ENCODE results near the gene TMEM98.
"Not testable (repeated sequence)": the region's sequence is repeated elsewhere in the genome, so short reads cannot be mapped to it uniquely, and the experiment has no call there.

Gene TMEM98, protein sequence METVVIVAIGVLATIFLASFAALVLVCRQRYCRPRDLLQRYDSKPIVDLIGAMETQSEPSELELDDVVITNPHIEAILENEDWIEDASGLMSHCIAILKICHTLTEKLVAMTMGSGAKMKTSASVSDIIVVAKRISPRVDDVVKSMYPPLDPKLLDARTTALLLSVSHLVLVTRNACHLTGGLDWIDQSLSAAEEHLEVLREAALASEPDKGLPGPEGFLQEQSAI

GRCh38 chr17:32927724-32928585 lies at the start of gene TMEM98:
Gene TMEM98, plus strand, starts transcription at chr17:32928153. Its CDS starts 3,376 bp downstream, at chr17:32931529.
- ATAC-seq: peak; percentile 32

DNA sequence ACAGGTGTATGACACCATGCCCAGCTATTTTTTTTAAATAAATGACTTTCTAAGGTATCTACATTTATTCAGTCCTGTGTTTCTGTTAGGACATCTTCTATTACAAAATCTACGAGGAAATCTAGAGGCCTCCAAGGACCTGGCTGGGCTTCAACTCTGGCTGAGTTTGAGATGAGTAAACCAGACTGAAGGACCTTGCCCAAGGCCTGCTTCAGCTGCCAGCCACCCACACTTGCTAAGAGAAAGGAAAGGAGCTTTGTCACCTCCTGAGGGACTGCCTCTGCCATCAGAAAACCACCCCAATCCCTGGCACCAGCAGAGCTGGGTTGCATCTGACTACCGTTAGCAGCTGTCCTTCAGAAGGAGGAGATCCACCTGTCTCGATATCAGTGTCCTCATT lies 49.7 kb upstream of the TMEM98 start:
- DNase-seq (no peak), ATAC-seq (no peak)

More at GRCh38 chr17:32927724-32928585, at the start of gene TMEM98:
- peak; percentile 17 for DNase-seq

DNA sequence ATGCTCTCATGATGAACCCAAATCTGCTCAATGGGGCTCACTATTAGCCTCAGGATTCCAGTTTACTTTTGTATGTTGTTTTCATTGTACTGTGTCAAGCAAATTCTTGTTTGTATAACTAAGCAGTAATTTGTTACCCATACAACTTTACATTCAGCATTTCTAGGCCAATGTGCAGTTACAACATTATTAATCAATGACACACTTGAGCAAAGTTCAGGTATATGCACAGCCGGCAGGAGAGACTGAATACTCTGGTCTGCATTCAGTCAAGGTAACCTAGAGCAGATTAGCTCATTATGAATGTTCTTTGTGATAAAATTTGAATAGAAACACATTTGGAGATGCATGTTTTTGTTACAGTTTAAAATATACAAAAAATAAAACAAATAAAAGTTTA lies 48.8 kb upstream of the TMEM98 start:
- DNase-seq (no peak), ATAC-seq (no peak)

GRCh38 chr17:32880671-32881453 lies 47.1 kb upstream of the TMEM98 start:
- no peak for DNase-seq

GRCh38 chr17:32882029-32882428 lies 45.9 kb upstream of the TMEM98 start:
- ATAC-seq (no peak), DNase-seq (no peak)

More at GRCh38 chr17:32880671-32881453, 47.1 kb upstream of the TMEM98 start:
- no peak for ATAC-seq

DNA sequence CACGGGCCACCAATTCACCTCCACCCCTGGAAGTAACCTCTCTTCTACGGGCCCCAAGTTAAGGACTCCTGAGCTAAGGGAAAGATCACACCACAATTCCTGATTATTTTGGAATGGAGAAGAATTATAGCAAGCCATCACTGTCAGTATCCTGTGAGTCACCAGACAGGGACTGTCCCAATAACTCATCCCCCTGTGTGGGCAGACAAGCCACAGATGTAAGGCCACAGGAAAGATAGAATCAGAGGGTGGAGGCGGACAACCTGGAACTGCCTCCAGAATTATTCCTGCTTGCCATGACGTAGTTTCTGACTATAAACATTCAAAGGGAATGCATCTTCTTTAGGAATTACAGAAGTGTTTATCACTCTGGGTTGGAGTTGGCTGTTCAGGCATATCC lies 45.2 kb upstream of the TMEM98 start:
- ATAC-seq (peak; percentile 90), DNase-seq (peak; percentile 52)

DNA sequence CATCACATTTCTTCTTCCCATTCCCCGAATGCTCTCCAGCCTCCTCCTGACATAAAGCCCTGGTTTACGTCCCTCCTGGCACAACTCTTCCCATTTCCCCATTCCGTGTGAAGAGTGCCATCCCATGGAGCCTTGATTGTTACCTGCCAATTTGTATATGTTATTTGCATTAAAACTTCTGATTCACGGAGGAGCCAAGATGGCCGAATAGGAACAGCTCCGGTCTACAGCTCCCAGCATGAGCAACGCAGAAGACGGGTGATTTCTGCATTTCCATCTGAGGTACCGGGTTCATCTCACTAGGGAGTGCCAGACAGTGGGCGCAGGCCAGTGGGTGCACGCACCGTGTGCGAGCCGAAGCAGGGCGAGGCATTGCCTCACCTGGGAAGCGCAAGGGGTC lies 41.0 kb upstream of the TMEM98 start:
- not testable (repeated sequence) for DNase-seq, ATAC-seq

DNA sequence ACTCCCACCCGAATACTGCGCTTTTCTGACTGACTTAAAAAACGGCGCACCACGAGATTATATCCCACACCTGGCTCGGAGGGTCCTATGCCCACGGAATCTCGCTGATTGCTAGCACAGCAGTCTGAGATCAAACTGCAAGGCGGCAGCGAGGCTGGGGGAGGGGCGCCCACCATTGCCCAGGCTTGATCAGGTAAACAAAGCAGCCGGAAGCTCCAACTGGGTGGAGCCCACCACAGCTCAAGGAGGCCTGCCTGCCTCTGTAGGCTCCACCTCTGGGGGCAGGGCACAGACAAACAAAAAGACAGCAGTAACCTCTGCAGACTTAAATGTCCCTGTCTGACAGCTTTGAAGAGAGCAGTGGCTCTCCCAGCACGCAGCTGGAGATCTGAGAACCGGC lies 40.5 kb upstream of the TMEM98 start:
- not testable (repeated sequence) for ATAC-seq, DNase-seq

DNA sequence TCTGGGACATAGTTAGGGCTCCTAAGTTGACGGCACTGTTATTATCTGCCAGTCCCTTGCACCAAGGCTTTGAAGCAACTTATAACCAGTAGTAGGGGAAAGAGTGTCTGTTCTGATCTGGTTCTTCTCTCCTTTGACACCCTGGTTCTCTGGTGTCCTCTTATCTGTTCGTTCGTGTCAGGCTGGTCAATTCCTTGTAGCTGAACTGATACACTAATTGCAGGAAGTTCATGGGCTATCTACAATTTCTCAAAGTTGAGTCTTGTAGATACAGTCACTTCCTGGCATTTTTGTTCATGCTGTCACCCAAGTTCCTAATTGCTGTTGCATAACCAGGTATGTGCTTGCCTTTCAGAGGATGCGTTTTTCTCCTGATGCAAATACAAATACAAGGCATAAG lies 33.7 kb upstream of the TMEM98 start:
- no peak for ATAC-seq

GRCh38 chr17:32896647-32897258 lies 31.2 kb upstream of the TMEM98 start:
- ATAC-seq: no peak
- no peak for DNase-seq

More for the DNA sequence above, 33.7 kb upstream of the TMEM98 start:
- DNase-seq: no peak

DNA sequence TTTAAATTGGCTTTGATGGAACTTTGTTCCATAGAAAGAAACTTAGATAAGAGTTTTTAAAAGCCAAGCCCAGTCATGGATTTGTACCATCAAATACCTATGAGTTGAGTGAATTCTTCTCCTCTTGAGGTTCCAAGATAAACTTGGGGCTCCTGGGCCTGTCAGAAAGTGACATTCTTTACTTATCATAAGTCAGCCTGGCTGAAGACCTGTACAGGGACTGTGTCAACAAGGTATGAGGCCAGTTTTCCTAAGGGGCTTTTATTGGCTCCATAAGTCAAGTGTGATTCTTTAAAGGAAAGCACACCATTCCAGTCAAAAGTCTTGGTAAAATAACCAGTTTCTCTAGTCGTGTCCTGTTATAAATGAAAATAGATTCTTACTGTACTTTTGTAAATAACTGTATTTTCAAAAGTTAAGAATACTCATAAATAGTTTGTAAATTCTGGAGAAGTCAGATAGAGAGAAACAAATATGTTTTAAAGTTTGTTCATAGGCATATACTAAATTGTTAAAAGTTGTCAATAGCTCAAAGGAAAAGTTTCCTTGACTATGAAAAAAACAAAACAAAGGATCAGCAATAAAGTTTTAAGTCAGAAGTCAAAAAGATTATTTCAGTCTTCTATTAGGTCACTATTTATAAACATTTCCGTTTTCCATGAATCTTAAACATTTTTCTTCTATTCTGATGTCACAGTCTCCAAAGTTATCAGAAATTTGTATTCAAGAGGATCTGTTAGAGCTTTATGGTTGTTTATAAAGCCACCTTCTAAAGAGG lies 28.5 kb upstream of the TMEM98 start:
- DNase-seq (no peak), ATAC-seq (no peak)

GRCh38 chr17:32901743-32902142 lies 26.2 kb upstream of the TMEM98 start:
- DNase-seq (no peak), ATAC-seq (no peak)

GRCh38 chr17:32903774-32904673 lies 23.9 kb upstream of the TMEM98 start:
- ATAC-seq: peak; percentile 95
- DNase-seq: peak; percentile 40

GRCh38 chr17:32904891-32905290 lies 23.1 kb upstream of the TMEM98 start:
- ATAC-seq (no peak), DNase-seq (no peak)

- DNase-seq (no peak), ATAC-seq (no peak)
These were observed 20.4 kb upstream of the TMEM98 start for GRCh38 chr17:32907583-32907982.

DNA sequence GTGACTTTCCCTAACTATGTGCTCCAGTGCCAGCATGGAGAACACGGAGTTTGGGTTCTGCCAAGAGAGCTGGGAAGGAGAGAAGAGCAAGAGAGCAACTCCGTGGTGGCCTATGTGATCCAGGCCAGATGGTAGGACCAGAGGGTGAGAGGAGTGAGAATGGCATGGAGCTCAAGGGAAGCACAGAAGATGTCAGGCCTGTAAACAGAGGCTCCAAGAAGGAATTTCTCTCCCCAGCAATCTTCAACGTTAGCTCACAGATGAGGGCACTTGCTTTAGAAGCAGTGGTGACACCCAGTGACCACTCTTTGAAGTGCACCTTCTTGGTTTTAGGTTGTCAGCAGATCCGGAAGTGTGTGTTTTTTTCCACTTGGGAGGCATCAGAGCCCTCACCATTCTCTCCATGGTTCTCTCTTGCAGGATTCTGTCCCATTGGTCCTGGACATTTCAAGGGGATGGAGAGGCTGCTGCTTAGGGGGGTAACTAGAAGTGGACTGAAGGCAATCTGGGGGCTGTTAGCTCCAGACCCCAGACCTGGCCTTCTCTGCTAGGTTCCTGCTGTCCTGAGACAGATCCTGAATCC lies 18.1 kb upstream of the TMEM98 start:
- DNase-seq: peak; percentile 67
- ATAC-seq: peak; percentile 62

GRCh38 chr17:32910769-32911168 lies 17.2 kb upstream of the TMEM98 start:
- ATAC-seq (no peak), DNase-seq (no peak)

DNA sequence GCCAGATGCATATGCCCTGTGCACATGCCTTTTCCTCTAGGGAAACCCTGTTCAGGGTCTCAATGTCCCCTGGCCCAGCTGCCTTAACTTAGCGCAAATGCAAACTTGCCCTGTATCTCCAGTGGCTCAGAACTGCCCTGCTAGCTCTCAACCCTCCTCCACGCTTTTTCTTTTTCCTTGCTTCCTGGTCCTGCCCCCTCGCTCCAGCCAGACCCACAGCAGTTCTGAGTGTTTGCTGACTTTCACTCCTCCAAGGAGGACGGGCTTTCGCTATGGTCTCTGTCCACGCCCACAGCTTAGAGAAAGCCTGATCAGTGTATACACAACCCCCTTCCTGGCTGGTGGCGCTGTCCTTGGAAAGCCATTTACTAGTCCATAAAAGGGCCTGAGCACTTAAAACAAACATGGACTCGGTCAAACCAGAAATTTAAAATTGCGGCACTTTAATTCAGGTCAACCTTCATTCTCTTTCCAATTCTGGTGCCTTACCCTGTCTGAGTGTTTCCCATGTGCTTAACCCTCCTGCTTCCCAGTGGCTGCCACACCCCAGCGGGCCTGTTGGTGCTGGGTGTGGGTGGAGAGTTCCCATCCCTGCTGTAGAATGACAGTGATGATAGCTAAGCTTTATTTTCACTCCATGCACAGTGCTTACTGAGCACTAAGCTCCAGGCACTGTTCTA lies 15.6 kb upstream of the TMEM98 start:
- ATAC-seq (no peak), DNase-seq (no peak)

DNA sequence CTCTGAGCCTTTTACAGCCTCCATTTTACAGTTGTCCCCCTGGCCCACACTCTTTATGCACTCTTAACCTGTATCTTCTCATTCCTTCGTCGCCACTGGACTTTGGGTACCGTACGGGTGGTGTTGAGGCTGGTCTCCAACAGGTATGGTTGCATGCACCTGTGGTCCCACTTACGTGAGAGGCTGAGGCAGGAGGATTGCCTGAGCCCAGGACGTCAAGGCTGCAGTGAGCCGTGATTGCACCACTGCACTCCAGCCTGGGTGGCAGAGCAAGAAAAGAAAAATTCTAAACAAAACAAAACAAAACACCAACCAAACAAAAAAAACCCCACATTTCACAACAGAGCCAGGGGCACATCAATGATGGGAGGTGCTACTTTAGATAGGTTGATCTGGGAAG lies 14.4 kb upstream of the TMEM98 start:
- ATAC-seq (no peak), DNase-seq (no peak)
